ENCODE results near the gene GPR142. TPM values are rescaled to one million over a fixed set of nuclear protein-coding genes. Genes with fewer than 3 reads are reported as not detected.
A peak's percentile ranks its signal among the peaks of the same experiment; 100 is the strongest.

The GPR142 gene
- total RNA-seq, 1 donor from 2014 or later: 4.1 TPM

DNA sequence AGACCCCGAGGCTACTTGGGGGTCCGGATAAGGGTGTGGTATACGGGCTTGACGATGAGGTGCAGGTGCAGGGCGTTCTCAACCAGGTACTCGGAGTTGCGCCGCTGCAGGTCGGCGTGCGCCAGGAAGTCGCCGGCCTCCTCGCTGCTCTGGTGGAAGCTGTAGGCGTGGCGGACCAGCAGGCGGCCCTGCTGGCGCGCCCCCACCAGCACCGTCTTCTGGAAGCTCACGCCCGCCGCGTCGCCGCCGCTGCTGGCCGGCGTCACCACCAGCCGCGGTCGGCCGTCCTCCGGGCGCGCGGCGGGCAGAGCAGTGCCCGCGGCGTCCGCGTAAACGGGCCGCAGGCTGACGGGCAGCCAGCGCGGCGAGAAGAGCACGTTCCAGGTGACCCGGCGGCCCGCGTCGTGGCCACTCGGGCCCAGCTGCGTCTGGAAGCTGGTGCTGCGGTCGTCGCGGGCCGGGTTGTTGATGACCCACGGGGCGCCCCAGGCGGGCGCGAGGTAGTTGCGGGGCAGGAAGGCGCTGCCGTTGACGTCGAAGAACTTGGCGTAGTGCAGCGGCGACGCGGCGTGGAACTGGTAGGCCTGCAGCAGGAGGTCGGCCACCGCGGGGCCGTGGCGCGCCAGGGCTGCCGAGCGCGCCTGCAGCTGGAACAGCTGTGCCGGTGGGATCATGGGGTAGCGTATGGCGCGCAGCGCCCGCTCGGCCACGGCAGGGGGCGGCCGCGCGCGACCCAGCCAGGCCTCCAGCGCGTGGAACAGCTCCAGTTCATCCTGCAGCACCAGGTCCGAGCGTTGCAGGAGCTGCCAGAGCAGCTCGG lies 10.4 kb upstream of the GPR142 start:
- peak overlapping the region; percentile 17 for H3K4me3 Mint-ChIP-seq
- no peak for DNase-seq (ENCODE audit: extremely low spot score, unreplicated experiment)
- H3K4me1 Mint-ChIP-seq (ENCODE audit: unreplicated experiment): peaks cover 7% of the 10 kb centered on the region
- no peak overlapping the region for H3K27ac Mint-ChIP-seq
- H3K9me3 Mint-ChIP-seq: no peaks in the 10 kb centered on the region
- TF ChIP-seq, protein P1, sequence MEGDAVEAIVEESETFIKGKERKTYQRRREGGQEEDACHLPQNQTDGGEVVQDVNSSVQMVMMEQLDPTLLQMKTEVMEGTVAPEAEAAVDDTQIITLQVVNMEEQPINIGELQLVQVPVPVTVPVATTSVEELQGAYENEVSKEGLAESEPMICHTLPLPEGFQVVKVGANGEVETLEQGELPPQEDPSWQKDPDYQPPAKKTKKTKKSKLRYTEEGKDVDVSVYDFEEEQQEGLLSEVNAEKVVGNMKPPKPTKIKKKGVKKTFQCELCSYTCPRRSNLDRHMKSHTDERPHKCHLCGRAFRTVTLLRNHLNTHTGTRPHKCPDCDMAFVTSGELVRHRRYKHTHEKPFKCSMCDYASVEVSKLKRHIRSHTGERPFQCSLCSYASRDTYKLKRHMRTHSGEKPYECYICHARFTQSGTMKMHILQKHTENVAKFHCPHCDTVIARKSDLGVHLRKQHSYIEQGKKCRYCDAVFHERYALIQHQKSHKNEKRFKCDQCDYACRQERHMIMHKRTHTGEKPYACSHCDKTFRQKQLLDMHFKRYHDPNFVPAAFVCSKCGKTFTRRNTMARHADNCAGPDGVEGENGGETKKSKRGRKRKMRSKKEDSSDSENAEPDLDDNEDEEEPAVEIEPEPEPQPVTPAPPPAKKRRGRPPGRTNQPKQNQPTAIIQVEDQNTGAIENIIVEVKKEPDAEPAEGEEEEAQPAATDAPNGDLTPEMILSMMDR (conservative IDR thresholded peaks at IDR 0.05): peak; percentile 30
- no peaks in the 10 kb centered on the region for H3K36me3 Mint-ChIP-seq
- H3K27me3 Mint-ChIP-seq: peaks cover 64% of the 10 kb centered on the region

DNA sequence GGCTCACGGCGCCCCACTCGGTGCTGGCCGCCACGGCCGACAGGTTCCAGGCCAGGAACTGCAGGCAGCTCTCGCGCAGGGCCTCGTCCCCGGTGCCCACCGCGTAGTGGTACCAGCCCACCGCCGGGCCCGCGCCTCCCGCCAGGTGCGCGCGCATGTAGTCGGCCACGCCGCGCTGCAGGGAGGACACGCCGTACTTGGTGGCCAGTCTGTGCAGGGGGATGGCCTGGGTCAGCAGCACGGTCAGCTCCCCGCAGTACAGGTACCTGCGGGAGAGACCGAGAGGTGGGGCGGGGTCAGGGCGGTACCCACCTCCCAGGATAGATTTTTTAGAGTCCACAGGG lies 9.9 kb upstream of the GPR142 start:
- H3K4me1 Mint-ChIP-seq (ENCODE audit: unreplicated experiment): peaks cover 7% of the 10 kb centered on the region
- peaks cover 60% of the 10 kb centered on the region for H3K27me3 Mint-ChIP-seq
- H3K36me3 Mint-ChIP-seq: no peaks in the 10 kb centered on the region
- TF ChIP-seq, protein P1 (conservative IDR thresholded peaks at IDR 0.05): no peak
- H3K27ac Mint-ChIP-seq: no peak overlapping the region
- DNase-seq (ENCODE audit: extremely low spot score, unreplicated experiment): no peak
- no peaks in the 10 kb centered on the region for H3K9me3 Mint-ChIP-seq
- no peak overlapping the region for H3K4me3 Mint-ChIP-seq

DNA sequence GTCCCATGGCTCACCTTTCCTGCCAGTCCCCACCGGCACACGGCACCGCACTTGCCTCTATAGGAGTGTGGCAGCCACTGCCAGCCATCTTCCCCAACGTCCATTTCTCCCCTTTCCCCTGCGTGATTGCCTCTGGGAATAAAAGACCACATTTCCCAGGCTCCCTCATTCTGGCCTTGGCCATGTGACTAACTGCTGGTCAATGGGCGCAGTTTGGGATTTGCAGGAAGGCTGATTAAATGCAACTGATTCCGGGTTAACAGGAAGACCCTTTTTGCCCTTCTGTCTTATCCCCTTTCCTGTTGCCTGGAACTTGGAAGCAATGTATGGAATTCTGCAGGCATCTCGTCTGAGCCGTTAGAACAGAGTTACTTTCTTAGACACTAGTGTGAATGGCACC lies 8.6 kb upstream of the GPR142 start:
- Mint-ChIP-seq H3K36me3 (no peaks in the 10 kb centered on the region), H3K4me3 (peak overlapping the region; percentile 54)
- TF ChIP-seq, protein P1 (conservative IDR thresholded peaks at IDR 0.05): no peak

DNA sequence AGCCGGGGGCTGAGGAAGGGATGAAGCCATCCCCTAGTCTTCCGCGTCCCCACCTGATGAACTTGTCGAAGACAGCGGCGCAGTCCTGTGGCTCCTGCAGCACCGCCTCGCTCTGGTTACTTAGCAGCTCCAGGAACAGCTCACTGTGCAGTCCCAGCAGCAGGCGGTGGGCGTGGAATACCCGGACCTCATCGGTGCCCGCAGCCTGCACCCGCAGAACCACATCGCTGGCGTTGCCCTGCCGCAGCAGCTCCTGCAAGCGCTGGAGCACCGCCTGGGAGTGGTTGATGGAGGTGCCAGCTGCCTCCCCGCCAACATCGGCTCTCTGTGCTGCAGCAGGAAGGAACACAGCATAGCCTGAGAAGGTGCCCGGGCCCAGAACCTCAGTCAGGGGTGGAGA lies 7.4 kb upstream of the GPR142 start:
- TF ChIP-seq, protein P1 (conservative IDR thresholded peaks at IDR 0.05): no peak
- Mint-ChIP-seq H3K27ac (no peak overlapping the region), H3K4me3 (no peak overlapping the region), H3K9me3 (no peaks in the 10 kb centered on the region), H3K36me3 (no peaks in the 10 kb centered on the region), H3K27me3 (peaks cover 41% of the 10 kb centered on the region), H3K4me1 (ENCODE audit: unreplicated experiment) (peaks cover 7% of the 10 kb centered on the region)
- no peak for DNase-seq (ENCODE audit: extremely low spot score, unreplicated experiment)

More for the DNA sequence above, 8.6 kb upstream of the GPR142 start:
- Mint-ChIP-seq H3K9me3 (no peaks in the 10 kb centered on the region), H3K27me3 (peaks cover 54% of the 10 kb centered on the region), H3K27ac (no peak overlapping the region), H3K4me1 (ENCODE audit: unreplicated experiment) (peaks cover 7% of the 10 kb centered on the region)
- no peak for DNase-seq (ENCODE audit: extremely low spot score, unreplicated experiment)

DNA sequence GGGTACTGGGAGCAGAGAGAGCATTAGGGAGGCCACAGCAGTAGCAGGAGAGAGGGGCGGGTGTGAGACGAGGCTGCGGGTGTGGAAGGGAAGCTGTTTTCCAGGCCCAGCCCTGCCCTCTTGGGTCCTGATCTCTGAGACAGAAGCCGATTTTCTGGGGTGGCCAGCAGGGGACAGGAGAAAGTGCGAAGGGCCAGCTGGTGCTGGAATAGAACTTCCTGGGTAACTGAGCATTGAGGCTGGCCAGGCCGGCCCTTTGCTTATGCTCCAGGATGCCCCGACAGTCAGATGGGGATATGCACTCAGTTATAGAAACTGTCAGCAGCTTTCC lies 6.4 kb upstream of the GPR142 start:
- no peak for DNase-seq (ENCODE audit: extremely low spot score, unreplicated experiment)
- H3K27me3 Mint-ChIP-seq: peaks cover 34% of the 10 kb centered on the region
- H3K27ac Mint-ChIP-seq: peak overlapping the region; percentile 56
- peaks cover 7% of the 10 kb centered on the region for H3K4me1 Mint-ChIP-seq (ENCODE audit: unreplicated experiment)
- H3K9me3 Mint-ChIP-seq: no peaks in the 10 kb centered on the region
- peak overlapping the region; percentile 68 for H3K4me3 Mint-ChIP-seq
- TF ChIP-seq, protein P1 (conservative IDR thresholded peaks at IDR 0.05): no peak
- no peaks in the 10 kb centered on the region for H3K36me3 Mint-ChIP-seq

Data from type B pancreatic cell (in vitro differentiated cells).